ENCODE measurements around the gene BST2. TPM values are rescaled to one million over a fixed set of nuclear protein-coding genes. Genes with fewer than 3 reads are reported as not detected.
A peak's percentile ranks its signal among the peaks of the same experiment; 100 is the strongest.

Gene BST2
- total and polyA plus RNA-seq, 4 donors, result 25.6 to 239 (median 123) TPM

- 12% methylated on average over 25 of the region's 25 CpGs for WGBS
- TF ChIP-seq RXRA (IDR thresholded peaks at IDR 0.05) (peak in 1 of 2 donors; percentile 53), RAD21 (IDR thresholded peaks at IDR 0.05) (peak; percentile 37), REST (IDR thresholded peaks at IDR 0.05) (no peak)
These were observed 15.1 kb upstream of the BST2 start for GRCh38 chr19:17420475-17420924.

GRCh38 chr19:17419621-17420474 is 14.4 kb upstream of the BST2 start, which contains the start of gene MVB12A:
TSS of gene MVB12A (plus strand) at chr19:17420047. CDS start at chr19:17420136, 89 bp downstream.
- DNase-seq (ENCODE audit: low spot score), result peak; percentile 95
- peaks cover 0 to 7% (median 2%) of the 10 kb centered on the region in 4 donors for H3K36me3 ChIP-seq (ENCODE audit: control insufficient read depth in 4 of 4, insufficient read depth in 3 of 4, low read depth in 1 of 4, low read length in 3 of 4)
- H3K27ac ChIP-seq (ENCODE audit: low read depth in 1 of 2, low read length in 2 of 2), result peak within 1 kb of the TSS; percentile 77 to 81
- peak within 1 kb of the TSS; percentile 24 to 39 for H3K9ac ChIP-seq (ENCODE audit: low read depth in 1 of 2, low read length in 2 of 2)
- peaks cover 0 to 13% (median 8%) of the 10 kb centered on the region in 4 donors for H3K4me1 ChIP-seq (ENCODE audit: control insufficient read depth in 4 of 4, insufficient read depth in 4 of 4, low read length in 3 of 4)
- H3K9me3 ChIP-seq (ENCODE audit: control insufficient read depth in 4 of 4, low read length in 3 of 4), result no peaks in the 10 kb centered on the region
- TF ChIP-seq GABPA (IDR thresholded peaks at IDR 0.05 in 1 of 2, conservative IDR thresholded peaks at IDR 0.05 in 1 of 2), result peak; percentile 98 to 99
- TF ChIP-seq TAF1 (conservative IDR thresholded peaks at IDR 0.05), result peak; percentile 70
- peak; percentile 28 for TF ChIP-seq ATF3 (IDR thresholded peaks at IDR 0.05)
- peak; percentile 82 for TF ChIP-seq REST (IDR thresholded peaks at IDR 0.05)
- TF ChIP-seq HNF4G (IDR thresholded peaks at IDR 0.05), result no peak
- TF ChIP-seq EGR1 (IDR thresholded peaks at IDR 0.05; ENCODE audit: low read depth in 2 of 2), result peak in 1 of 2 donors; percentile 86
- peak; percentile 94 for TF ChIP-seq NR2F2 (IDR thresholded peaks at IDR 0.05)
- TF ChIP-seq SP1 (IDR thresholded peaks at IDR 0.05), result peak; percentile 87
- peak; percentile 87 for TF ChIP-seq MAX (IDR thresholded peaks at IDR 0.05)
- no peak for TF ChIP-seq CTCF (IDR thresholded peaks at IDR 0.05; ENCODE audit: low read depth, low read length, missing input control)
- peak; percentile 26 for TF ChIP-seq FOXA1 (IDR thresholded peaks at IDR 0.05)
- peak; percentile 96 for TF ChIP-seq YY1 (IDR thresholded peaks at IDR 0.05)
- peak; percentile 7 to 28 for TF ChIP-seq HNF4A (conservative IDR thresholded peaks at IDR 0.05)
- peak; percentile 31 to 33 for TF ChIP-seq RXRA (IDR thresholded peaks at IDR 0.05)
- peak; percentile 72 for TF ChIP-seq ZBTB33 (IDR thresholded peaks at IDR 0.05)
- TF ChIP-seq RAD21 (IDR thresholded peaks at IDR 0.05), result peak; percentile 12 to 47
- no peak for TF ChIP-seq FOXA2 (IDR thresholded peaks at IDR 0.05)
- peak in 1 of 2 donors; percentile 24 for TF ChIP-seq JUND (IDR thresholded peaks at IDR 0.05)
- H3K27me3 ChIP-seq (ENCODE audit: control insufficient read depth in 4 of 4, insufficient read depth in 4 of 4, low read length in 3 of 4), result no peaks in the 10 kb centered on the region
- 1% methylated on average over 85 of the region's 85 CpGs for whole genome bisulfite sequencing
- H3K4me3 ChIP-seq (ENCODE audit: low read depth in 1 of 3, low read length in 3 of 3), result peak within 1 kb of the TSS; percentile 71 to 94 (median 91)

More at GRCh38 chr19:17420475-17420924, 15.1 kb upstream of the BST2 start:
- DNase-seq (ENCODE audit: low spot score), result no peak
- H3K9ac ChIP-seq (ENCODE audit: low read depth in 1 of 2, low read length in 2 of 2), result peak overlapping the region in 1 of 2 donors; percentile 39
- H3K4me3 ChIP-seq (ENCODE audit: low read depth in 1 of 3, low read length in 3 of 3), result peak overlapping the region; percentile 71 to 94 (median 91)
- H3K27ac ChIP-seq (ENCODE audit: low read depth in 1 of 2, low read length in 2 of 2), result peak overlapping the region in 1 of 2 donors; percentile 14
- H3K36me3 ChIP-seq (ENCODE audit: control insufficient read depth in 4 of 4, insufficient read depth in 3 of 4, low read depth in 1 of 4, low read length in 3 of 4), result peaks cover 0 to 4% (median 2%) of the 10 kb centered on the region in 4 donors
- H3K4me1 ChIP-seq (ENCODE audit: control insufficient read depth in 4 of 4, insufficient read depth in 4 of 4, low read length in 3 of 4), result peaks cover 0 to 13% (median 8%) of the 10 kb centered on the region in 4 donors
- H3K27me3 ChIP-seq (ENCODE audit: control insufficient read depth in 4 of 4, insufficient read depth in 4 of 4, low read length in 3 of 4), result no peaks in the 10 kb centered on the region
- H3K9me3 ChIP-seq (ENCODE audit: control insufficient read depth in 4 of 4, low read length in 3 of 4), result no peaks in the 10 kb centered on the region

Measured in liver (tissue), 9 donors.